ENCODE data around the gene KCND3.
A peak's percentile ranks its signal among the peaks of the same experiment; 100 is the strongest.

The KCND3 gene

GRCh38 chr1:111848852-111849545, 140.5 kb downstream of the KCND3 start:
- no CpG with 5 or more reads among the region's 7 CpGs for WGBS, 2 donors (ENCODE audit: extremely low coverage in 2 of 2, insufficient read length in 2 of 2, insufficient replicate concordance in 1 of 2)
- no peak for DNase-seq (ENCODE audit: low spot score)
- Histone ChIP-seq H3K23ac (ENCODE audit: low read depth, low read length, poor library complexity) (peak overlapping the region; percentile 48), H2BK12ac (ENCODE audit: low read length) (no peak overlapping the region), H4K91ac (ENCODE audit: low read depth, low read length, poor library complexity) (no peak overlapping the region), H3K4me1 (ENCODE audit: control insufficient read depth in 2 of 2, insufficient read depth in 1 of 2, low read depth in 1 of 2, low read length in 2 of 2) (peaks cover 0 to 9% of the 10 kb centered on the region in 2 donors), H2BK120ac (ENCODE audit: low read depth, low read length) (no peak overlapping the region), H3K27ac (replicated peaks; ENCODE audit: low read length) (no peak overlapping the region), H3K18ac (ENCODE audit: low read length) (no peak overlapping the region), H3K4ac (ENCODE audit: low read length) (no peak overlapping the region), H3K4me2 (ENCODE audit: insufficient read depth, low read length, poor library complexity, severe bottlenecking) (no peak overlapping the region), H2BK15ac (ENCODE audit: low read length) (no peak overlapping the region), H2AFZ (ENCODE audit: low read length) (no peak overlapping the region), H2AK5ac (ENCODE audit: low read depth, low read length) (no peak overlapping the region), H3K4me3 (ENCODE audit: low read length in 2 of 2) (no peak overlapping the region), H3K14ac (ENCODE audit: low read length) (no peak overlapping the region), H4K8ac (ENCODE audit: low read depth, low read length) (no peak overlapping the region), H3K27me3 (ENCODE audit: control insufficient read depth in 3 of 3, insufficient read depth in 3 of 3, low read depth in 1 of 3, low read length in 3 of 3) (peaks cover 0 to 18% (median 0%) of the 10 kb centered on the region in 3 experiments), H3K9ac (ENCODE audit: low read depth, low read length, poor library complexity) (no peak overlapping the region), H3K36me3 (replicated peaks in 1 of 2; ENCODE audit: control insufficient read depth in 2 of 2, insufficient read depth in 2 of 2, low read length in 2 of 2) (no peaks in the 10 kb centered on the region), H3K9me3 (replicated peaks in 1 of 2; ENCODE audit: control insufficient read depth in 2 of 2, insufficient read depth in 1 of 2, low read depth in 1 of 2, low read length in 2 of 2) (no peaks in the 10 kb centered on the region), H2BK5ac (ENCODE audit: low read length) (no peak overlapping the region), H3K79me1 (ENCODE audit: low read depth, low read length) (no peaks in the 10 kb centered on the region)

- H3K14ac ChIP-seq (ENCODE audit: low read length): no peak overlapping the region
- H3K9ac ChIP-seq (ENCODE audit: low read depth, low read length, poor library complexity): no peak overlapping the region
- no peak overlapping the region for H3K27ac ChIP-seq (replicated peaks; ENCODE audit: low read length)
- no peak overlapping the region for H3K4me2 ChIP-seq (ENCODE audit: insufficient read depth, low read length, poor library complexity, severe bottlenecking)
- H2BK5ac ChIP-seq (ENCODE audit: low read length): no peak overlapping the region
- no peaks in the 10 kb centered on the region for H3K9me3 ChIP-seq (replicated peaks in 1 of 2; ENCODE audit: control insufficient read depth in 2 of 2, insufficient read depth in 1 of 2, low read depth in 1 of 2, low read length in 2 of 2)
- H2AK5ac ChIP-seq (ENCODE audit: low read depth, low read length): no peak overlapping the region
- H3K23ac ChIP-seq (ENCODE audit: low read depth, low read length, poor library complexity): no peak overlapping the region
- no peak overlapping the region for H4K8ac ChIP-seq (ENCODE audit: low read depth, low read length)
- no peak overlapping the region for H4K91ac ChIP-seq (ENCODE audit: low read depth, low read length, poor library complexity)
- H3K27me3 ChIP-seq (ENCODE audit: control insufficient read depth in 3 of 3, insufficient read depth in 3 of 3, low read depth in 1 of 3, low read length in 3 of 3): peaks cover 0 to 12% (median 0%) of the 10 kb centered on the region in 3 experiments
- no peak overlapping the region for H3K4ac ChIP-seq (ENCODE audit: low read length)
- no CpG with 5 or more reads among the region's 10 CpGs for WGBS, 2 donors (ENCODE audit: extremely low coverage in 2 of 2, insufficient read length in 2 of 2, insufficient replicate concordance in 1 of 2)
- no peak overlapping the region for H2BK120ac ChIP-seq (ENCODE audit: low read depth, low read length)
- H2BK12ac ChIP-seq (ENCODE audit: low read length): no peak overlapping the region
- no peak overlapping the region for H3K18ac ChIP-seq (ENCODE audit: low read length)
- H3K36me3 ChIP-seq (replicated peaks in 1 of 2; ENCODE audit: control insufficient read depth in 2 of 2, insufficient read depth in 2 of 2, low read length in 2 of 2): no peaks in the 10 kb centered on the region
- DNase-seq (ENCODE audit: low spot score): no peak
- no peak overlapping the region for H2AFZ ChIP-seq (ENCODE audit: low read length)
- H3K4me3 ChIP-seq (ENCODE audit: low read length in 2 of 2): no peak overlapping the region
- peaks cover 0 to 9% of the 10 kb centered on the region in 2 donors for H3K4me1 ChIP-seq (ENCODE audit: control insufficient read depth in 2 of 2, insufficient read depth in 1 of 2, low read depth in 1 of 2, low read length in 2 of 2)
- no peak overlapping the region for H2BK15ac ChIP-seq (ENCODE audit: low read length)
- no peaks in the 10 kb centered on the region for H3K79me1 ChIP-seq (ENCODE audit: low read depth, low read length)
Measured at GRCh38 chr1:111847466-111847865, 142.0 kb downstream of the KCND3 start.

- Histone ChIP-seq H3K14ac (ENCODE audit: low read length) (no peak overlapping the region), H3K4ac (ENCODE audit: low read length) (no peak overlapping the region), H3K18ac (ENCODE audit: low read length) (no peak overlapping the region), H3K9ac (ENCODE audit: low read depth, low read length, poor library complexity) (no peak overlapping the region), H2AK5ac (ENCODE audit: low read depth, low read length) (no peak overlapping the region), H3K9me3 (replicated peaks in 1 of 2; ENCODE audit: control insufficient read depth in 2 of 2, insufficient read depth in 1 of 2, low read depth in 1 of 2, low read length in 2 of 2) (no peaks in the 10 kb centered on the region), H3K4me2 (ENCODE audit: insufficient read depth, low read length, poor library complexity, severe bottlenecking) (no peak overlapping the region), H3K79me1 (ENCODE audit: low read depth, low read length) (no peaks in the 10 kb centered on the region), H2BK12ac (ENCODE audit: low read length) (no peak overlapping the region), H3K27ac (replicated peaks; ENCODE audit: low read length) (no peak overlapping the region), H3K27me3 (ENCODE audit: control insufficient read depth in 3 of 3, insufficient read depth in 3 of 3, low read depth in 1 of 3, low read length in 3 of 3) (peaks cover 0 to 12% (median 0%) of the 10 kb centered on the region in 3 experiments), H3K4me1 (ENCODE audit: control insufficient read depth in 2 of 2, insufficient read depth in 1 of 2, low read depth in 1 of 2, low read length in 2 of 2) (peaks cover 0 to 8% of the 10 kb centered on the region in 2 donors), H3K36me3 (replicated peaks in 1 of 2; ENCODE audit: control insufficient read depth in 2 of 2, insufficient read depth in 2 of 2, low read length in 2 of 2) (no peaks in the 10 kb centered on the region), H4K91ac (ENCODE audit: low read depth, low read length, poor library complexity) (no peak overlapping the region), H2BK5ac (ENCODE audit: low read length) (no peak overlapping the region), H2BK120ac (ENCODE audit: low read depth, low read length) (no peak overlapping the region), H3K23ac (ENCODE audit: low read depth, low read length, poor library complexity) (no peak overlapping the region), H4K8ac (ENCODE audit: low read depth, low read length) (no peak overlapping the region), H3K4me3 (ENCODE audit: low read length in 2 of 2) (no peak overlapping the region), H2BK15ac (ENCODE audit: low read length) (no peak overlapping the region), H2AFZ (ENCODE audit: low read length) (no peak overlapping the region)
- no peak for DNase-seq (ENCODE audit: low spot score)
- whole genome bisulfite sequencing, 2 donors (ENCODE audit: extremely low coverage in 2 of 2, insufficient read length in 2 of 2, insufficient replicate concordance in 1 of 2): no CpG with 5 or more reads among the region's 8 CpGs
Measured at GRCh38 chr1:111846842-111847241, 142.6 kb downstream of the KCND3 start.

- no peaks in the 10 kb centered on the region for H3K79me1 ChIP-seq (ENCODE audit: low read depth, low read length)
- no peak overlapping the region for H3K23ac ChIP-seq (ENCODE audit: low read depth, low read length, poor library complexity)
- WGBS, 2 donors (ENCODE audit: extremely low coverage in 2 of 2, insufficient read length in 2 of 2, insufficient replicate concordance in 1 of 2): no CpG with 5 or more reads among the region's 2 CpGs
- H3K4me1 ChIP-seq (ENCODE audit: control insufficient read depth in 2 of 2, insufficient read depth in 1 of 2, low read depth in 1 of 2, low read length in 2 of 2): peaks cover 0 to 4% of the 10 kb centered on the region in 2 donors
- no peak overlapping the region for H3K27ac ChIP-seq (replicated peaks; ENCODE audit: low read length)
- H3K9ac ChIP-seq (ENCODE audit: low read depth, low read length, poor library complexity): no peak overlapping the region
- no peak overlapping the region for H2BK120ac ChIP-seq (ENCODE audit: low read depth, low read length)
- H2BK15ac ChIP-seq (ENCODE audit: low read length): no peak overlapping the region
- no peaks in the 10 kb centered on the region for H3K27me3 ChIP-seq (ENCODE audit: control insufficient read depth in 3 of 3, insufficient read depth in 3 of 3, low read depth in 1 of 3, low read length in 3 of 3)
- no peak overlapping the region for H3K18ac ChIP-seq (ENCODE audit: low read length)
- H2AK5ac ChIP-seq (ENCODE audit: low read depth, low read length): no peak overlapping the region
- no peak overlapping the region for H3K14ac ChIP-seq (ENCODE audit: low read length)
- no peak overlapping the region for H4K91ac ChIP-seq (ENCODE audit: low read depth, low read length, poor library complexity)
- H3K9me3 ChIP-seq (replicated peaks in 1 of 2; ENCODE audit: control insufficient read depth in 2 of 2, insufficient read depth in 1 of 2, low read depth in 1 of 2, low read length in 2 of 2): no peaks in the 10 kb centered on the region
- peak overlapping the region; percentile 28 for H2BK12ac ChIP-seq (ENCODE audit: low read length)
- H4K8ac ChIP-seq (ENCODE audit: low read depth, low read length): no peak overlapping the region
- H3K4ac ChIP-seq (ENCODE audit: low read length): no peak overlapping the region
- no peak overlapping the region for H2AFZ ChIP-seq (ENCODE audit: low read length)
- H3K4me2 ChIP-seq (ENCODE audit: insufficient read depth, low read length, poor library complexity, severe bottlenecking): no peak overlapping the region
- no peak overlapping the region for H3K4me3 ChIP-seq (ENCODE audit: low read length in 2 of 2)
- no peaks in the 10 kb centered on the region for H3K36me3 ChIP-seq (replicated peaks in 1 of 2; ENCODE audit: control insufficient read depth in 2 of 2, insufficient read depth in 2 of 2, low read length in 2 of 2)
- DNase-seq (ENCODE audit: low spot score): no peak
- H2BK5ac ChIP-seq (ENCODE audit: low read length): no peak overlapping the region
Measured at GRCh38 chr1:111843177-111843576, 146.3 kb downstream of the KCND3 start.

All from neuronal stem cell (in vitro differentiated cells).